HEK293 (cell line): Measurements from ENCODE around the gene SH3BP1.

Experiments used
- CTCF ChIA-PET: fragments of 350-600 bp; formaldehyde crosslinking; extraction: SDS; loops from one replicate; lab custom pipeline; 2021; ENCODE audit warnings: antibody characterized with exemption; lab: Yijun Ruan, JAX
- POLR2A ChIA-PET: fragments of 300-600 bp; formaldehyde crosslinking; extraction: SDS; loops from one replicate; lab custom pipeline; 2020; ENCODE audit warnings: antibody characterized with exemption, inconsistent platforms; lab: Yijun Ruan, JAX
- H3K27ac ChIP-seq: fragments of 200-500 bp; sonication (Bioruptor generic); 2 replicates; pipeline ENCODE4 v1.5.1; 2014; ENCODE audit warnings: low read depth, low read length, control low read depth, inconsistent platforms; ENCODE audit errors: extremely low read depth
- H3K36me3 ChIP-seq, 2 experiments: fragments of 200-500 bp in 1 of 2; sonication (Bioruptor generic) in 1 of 2; 1 replicate in 1 of 2; 2 replicates in 1 of 2; pipeline ENCODE4 v1.5.1; 2014 to 2017; ENCODE audit warnings: inconsistent platforms in 2 of 2, low read length in 2 of 2; ENCODE audit not compliant: control insufficient read depth in 2 of 2, insufficient read depth in 1 of 2
- H3K4me1 ChIP-seq: fragments of 200-500 bp; sonication (Bioruptor generic); 2 replicates; pipeline ENCODE4 v1.5.1; 2014; ENCODE audit warnings: mild to moderate bottlenecking, low read length, inconsistent platforms; ENCODE audit not compliant: control insufficient read depth, insufficient read depth
- H3K4me3 ChIP-seq: 2 replicates; pipeline ENCODE4 v1.5.1; 2011; ENCODE audit warnings: low read depth, mild to moderate bottlenecking, control low read depth, low read length, moderate library complexity
- H3K9me3 ChIP-seq: fragments of 200-500 bp; sonication (Bioruptor generic); 2 replicates; pipeline ENCODE4 v1.5.1; 2014; ENCODE audit warnings: low read depth, low read length, inconsistent platforms; ENCODE audit not compliant: control insufficient read depth, insufficient read depth
- BCL11A ChIP-seq: fragments of 450-650 bp; formaldehyde crosslinking; IDR thresholded peaks from 2 replicates; pipeline ENCODE4 v1.5.1; 2016; ENCODE audit warnings: low read depth, missing biosample characterization, missing genetic modification characterization
- BCL11B ChIP-seq: fragments of 450-650 bp; formaldehyde crosslinking; IDR thresholded peaks from 2 replicates; pipeline ENCODE4 v1.5.1; 2016; ENCODE audit warnings: low read depth, missing biosample characterization, missing genetic modification characterization
- GLIS2 ChIP-seq: fragments of 450-650 bp; formaldehyde crosslinking; IDR thresholded peaks from 2 replicates; pipeline ENCODE4 v1.5.1; 2016; ENCODE audit warnings: missing biosample characterization, missing genetic modification characterization
- HOXD13 ChIP-seq: sonication (generic); formaldehyde crosslinking; IDR thresholded peaks from 2 replicates; pipeline ENCODE4 v1.8.0; 2022; ENCODE audit warnings: missing genetic modification reagents, borderline replicate concordance
- KLF1 ChIP-seq: fragments of 450-650 bp; formaldehyde crosslinking; IDR thresholded peaks from 2 replicates; pipeline ENCODE4 v1.5.1; 2016; ENCODE audit warnings: missing biosample characterization, missing genetic modification characterization
- OSR2 ChIP-seq: fragments of 450-650 bp; formaldehyde crosslinking; IDR thresholded peaks from 2 replicates; pipeline ENCODE4 v1.5.1; 2016; ENCODE audit warnings: missing biosample characterization, missing genetic modification characterization
- PATZ1 ChIP-seq: fragments of 450-650 bp; formaldehyde crosslinking; IDR thresholded peaks from 2 replicates; pipeline ENCODE4 v1.5.1; 2016; ENCODE audit warnings: missing biosample characterization, missing genetic modification characterization
- PRDM10 ChIP-seq: fragments of 450-650 bp; formaldehyde crosslinking; IDR thresholded peaks from 2 replicates; pipeline ENCODE4 v1.5.1; 2016; ENCODE audit warnings: missing biosample characterization, missing genetic modification characterization
- TRIM28 ChIP-seq: IDR thresholded peaks from 2 replicates; pipeline ENCODE4 v1.6.1; 2011; ENCODE audit warnings: low read length, control low read depth, borderline replicate concordance
- ZBTB17 ChIP-seq: fragments of 450-650 bp; formaldehyde crosslinking; IDR thresholded peaks from 2 replicates; pipeline ENCODE4 v1.5.1; 2016; ENCODE audit warnings: missing biosample characterization, missing genetic modification characterization
- ZNF223 ChIP-seq: fragments of 450-650 bp; formaldehyde crosslinking; IDR thresholded peaks from 2 replicates; pipeline ENCODE4 v1.5.1; 2016; ENCODE audit warnings: missing biosample characterization, missing genetic modification characterization
- ZNF341 ChIP-seq: fragments of 450-650 bp; formaldehyde crosslinking; IDR thresholded peaks from 2 replicates; pipeline ENCODE4; 2016; ENCODE audit warnings: low read depth, missing biosample characterization, missing genetic modification characterization
- ZNF350 ChIP-seq: fragments of 450-650 bp; formaldehyde crosslinking; IDR thresholded peaks from 2 replicates; pipeline ENCODE4 v1.5.0; 2017; ENCODE audit warnings: missing biosample characterization, mild to moderate bottlenecking, missing genetic modification characterization
- ZNF398 ChIP-seq: fragments of 450-650 bp; formaldehyde crosslinking; IDR thresholded peaks from 2 replicates; pipeline ENCODE4 v1.5.1; 2017; ENCODE audit warnings: missing biosample characterization, missing genetic modification characterization
- ZNF558 ChIP-seq: fragments of 450-650 bp; formaldehyde crosslinking; IDR thresholded peaks from 2 replicates; pipeline ENCODE4 v1.5.1; 2016; ENCODE audit warnings: missing biosample characterization, missing genetic modification characterization
- ZNF585B ChIP-seq: fragments of 450-650 bp; formaldehyde crosslinking; IDR thresholded peaks from 2 replicates; pipeline ENCODE4 v1.5.1; 2016; ENCODE audit warnings: missing biosample characterization, missing genetic modification characterization
- ZNF600 ChIP-seq: fragments of 450-650 bp; formaldehyde crosslinking; IDR thresholded peaks from 2 replicates; pipeline ENCODE4 v1.5.1; 2016; ENCODE audit warnings: missing biosample characterization, missing genetic modification characterization
- ZNF623 ChIP-seq: fragments of 450-650 bp; formaldehyde crosslinking; IDR thresholded peaks from 2 replicates; pipeline ENCODE4 v1.5.1; 2016; ENCODE audit warnings: missing biosample characterization, missing genetic modification characterization
- ZNF626 ChIP-seq: fragments of 450-650 bp; sonication (Bioruptor Pico); formaldehyde crosslinking; IDR thresholded peaks from 2 replicates; pipeline ENCODE4 v1.5.1; 2018; ENCODE audit warnings: missing biosample characterization, missing genetic modification characterization, inconsistent platforms
- ZNF670 ChIP-seq: fragments of 450-650 bp; formaldehyde crosslinking; IDR thresholded peaks from 2 replicates; pipeline ENCODE4 v1.5.1; 2016; ENCODE audit warnings: missing biosample characterization, missing genetic modification characterization, low read depth
- ZNF701 ChIP-seq: fragments of 450-650 bp; formaldehyde crosslinking; IDR thresholded peaks from 2 replicates; pipeline ENCODE4 v1.5.1; 2016; ENCODE audit warnings: missing biosample characterization, missing genetic modification characterization
- ZNF747 ChIP-seq: fragments of 450-650 bp; formaldehyde crosslinking; IDR thresholded peaks from 2 replicates; pipeline ENCODE4 v1.5.1; 2016; ENCODE audit warnings: missing biosample characterization, missing genetic modification characterization
- ZNF768 ChIP-seq: fragments of 450-650 bp; formaldehyde crosslinking; IDR thresholded peaks from 2 replicates; pipeline ENCODE4 v1.5.1; 2018; ENCODE audit warnings: missing biosample characterization, mild to moderate bottlenecking, missing genetic modification characterization
- ZNF837 ChIP-seq: fragments of 450-650 bp; formaldehyde crosslinking; IDR thresholded peaks from 2 replicates; pipeline ENCODE4 v1.5.1; 2016; ENCODE audit warnings: missing biosample characterization, missing genetic modification characterization
- ZSCAN16 ChIP-seq: fragments of 450-650 bp; formaldehyde crosslinking; IDR thresholded peaks from 2 replicates; pipeline ENCODE4 v1.5.1; 2016; ENCODE audit warnings: missing biosample characterization, missing genetic modification characterization

Gene SH3BP1

GRCh38 chr22:37631448-37632173, 7.9 kb upstream of the SH3BP1 start:
- H3K27ac ChIP-seq, result no peak overlapping the region
- H3K36me3 ChIP-seq, result peaks cover 0 to 59% of the 10 kb centered on the region in 2 experiments; a peak in 1 of 3 replicates
- 0 out of 2 replicates have a peak, but pooled peaks have one; percentile 46 for TF ChIP-seq ZNF341
- no peak for TF ChIP-seq ZNF837 (tag by site-specific recombination)
- no peak for TF ChIP-seq ZSCAN16 (tag by site-specific recombination)
- peak; percentile 84; the same call in 1 of the 2 replicates for TF ChIP-seq ZNF768 (tag by site-specific recombination)
- peak; percentile 41; the same call in 1 of the 2 replicates for TF ChIP-seq PATZ1
- TF ChIP-seq ZNF600 (tag by site-specific recombination), result peak; percentile 52; the same call in 1 of the 2 replicates
- TF ChIP-seq GLIS2 (tag by site-specific recombination), result 0 out of 2 replicates have a peak, but pooled peaks have one; percentile 13
- no peak for TF ChIP-seq ZNF701
- TF ChIP-seq, all 188 proteins: peak for 5
- CTCF ChIA-PET, result interaction anchor here (0.6 to 17.0 kb wide), 7 partner anchors 9 to 87 kb away, joined by 3 to 353 read pairs (median 3); partner anchors contain the start of genes GGA1, LGALS1 and NOL12
- Histone ChIP-seq H3K9me3 (no peaks in the 10 kb centered on the region), H3K4me1 (peaks cover 13% of the 10 kb centered on the region), H3K4me3 (no peak overlapping the region)
- POLR2A ChIA-PET, result interaction anchor here (0.5 to 11.0 kb wide), 9 partner anchors 8 to 34 kb away, joined by 3 to 80 read pairs (median 4); partner anchors contain the start of genes GGA1, PDXP and SH3BP1

- CTCF ChIA-PET, result interaction anchor here (0.9 to 17.0 kb wide), 6 partner anchors 9 to 88 kb away, joined by 3 to 353 read pairs (median 8); partner anchors contain the start of genes LGALS1 and NOL12
- POLR2A ChIA-PET, result interaction anchor here (0.6 to 11.0 kb wide), 6 partner anchors 11 to 54 kb away, joined by 3 to 80 read pairs (median 4); partner anchors contain the start of genes GGA1, NOL12 and PDXP
- no peaks in the 10 kb centered on the region for H3K9me3 ChIP-seq
- peaks cover 0 to 52% of the 10 kb centered on the region in 2 experiments; a peak in 1 of 3 replicates for H3K36me3 ChIP-seq
- H3K27ac ChIP-seq, result peak overlapping the region; percentile 7; the same call in 1 of the 2 replicates
- no peak overlapping the region for H3K4me3 ChIP-seq
- H3K4me1 ChIP-seq, result peaks cover 13% of the 10 kb centered on the region
- no peak for TF ChIP-seq ZNF585B (tag by site-specific recombination)
- TF ChIP-seq ZNF341, result peak; percentile 22; the same call in 1 of the 2 replicates
- TF ChIP-seq ZSCAN16 (tag by site-specific recombination), result no peak
- no peak for TF ChIP-seq ZNF223 (tag by site-specific recombination)
- TF ChIP-seq ZNF350 (tag by site-specific recombination), result no peak
- no peak for TF ChIP-seq TRIM28
- no peak for TF ChIP-seq ZNF558 (tag by site-specific recombination)
- TF ChIP-seq ZNF670, result no peak
- no peak for TF ChIP-seq HOXD13 (CRISPR knock-in tag)
- TF ChIP-seq BCL11A (tag by site-specific recombination), result no peak
- no peak for TF ChIP-seq ZNF747 (tag by site-specific recombination)
- no peak for TF ChIP-seq OSR2 (tag by site-specific recombination)
- TF ChIP-seq PRDM10, result peak; percentile 78
- TF ChIP-seq ZNF398, result no peak
- TF ChIP-seq ZNF626 (tag by site-specific recombination), result no peak
- no peak for TF ChIP-seq BCL11B (tag by site-specific recombination)
- no peak for TF ChIP-seq ZBTB17 (tag by site-specific recombination)
- TF ChIP-seq ZNF623, result no peak
- no peak for TF ChIP-seq KLF1
Observed at GRCh38 chr22:37632174-37633088, 7.0 kb upstream of the SH3BP1 start.
